Measurements from ENCODE around the gene TPRX2. TPM values are rescaled to one million over a fixed set of nuclear protein-coding genes. Genes with fewer than 3 reads are reported as not detected.

Gene TPRX2
- total RNA-seq, 1 experiment from 2014 or later: not detected

DNA sequence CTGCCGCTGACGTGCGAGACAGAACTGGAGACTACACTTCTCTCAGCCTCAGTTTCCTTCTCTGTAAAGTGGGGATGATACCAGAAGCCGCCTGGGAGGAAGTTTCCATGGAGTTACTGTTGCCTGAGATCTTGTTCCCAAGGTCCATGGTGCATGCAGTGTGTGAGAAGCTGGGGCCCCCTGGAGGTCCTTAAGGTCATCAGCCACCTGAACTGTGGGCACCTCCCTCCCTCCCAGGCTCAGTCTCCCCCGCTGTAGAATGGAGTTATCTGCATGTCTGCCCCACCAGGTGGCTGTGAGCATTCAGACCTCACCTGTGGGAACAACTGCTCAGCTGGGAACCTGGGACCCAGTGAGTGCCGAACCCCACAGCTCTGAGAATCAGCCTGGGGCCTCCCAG lies 34.6 kb upstream of the TPRX2 start:
- POLR2A ChIA-PET (ENCODE audit: unreplicated experiment): no interaction called here
- intact Hi-C loops (cut with micrococcal nuclease): no loop called here
- H3K4me1 ChIP-seq (ENCODE audit: insufficient read depth, low read length): no peaks in the 10 kb centered on the region
- no peaks in the 10 kb centered on the region for H3K79me2 ChIP-seq (ENCODE audit: low read length)
- no peak overlapping the region for H3K9ac ChIP-seq (ENCODE audit: low read length)
- H3K9me3 ChIP-seq (ENCODE audit: low read length): no peaks in the 10 kb centered on the region
- no peaks in the 10 kb centered on the region for H3F3A ChIP-seq (ENCODE audit: low read length, unreplicated experiment)
- no peak for TF ChIP-seq EZH2 (IDR thresholded peaks at IDR 0.05; ENCODE audit: low read length, unreplicated experiment)
- H3K27me3 ChIP-seq (ENCODE audit: low read length): peaks cover 7% of the 10 kb centered on the region; the same call in 1 of the 2 replicates
- CTCF ChIA-PET: no interaction called here
- DNase-seq (no peak), ATAC-seq (no peak)
- H2AFZ ChIP-seq (ENCODE audit: low read length): no peak overlapping the region
- H3K9me2 ChIP-seq (replicated peaks; ENCODE audit: low read length): no peaks in the 10 kb centered on the region
- no peaks in the 10 kb centered on the region for H3K36me3 ChIP-seq (ENCODE audit: low read depth, low read length)
- BruUV-seq (replicated peaks): no TSS peak
- no peak overlapping the region for H3K27ac ChIP-seq (ENCODE audit: low read length)
- H3K4me2 ChIP-seq (ENCODE audit: low read length): no peak overlapping the region
- no peak overlapping the region for H3K4me3 ChIP-seq (ENCODE audit: low read length)
- H4K20me1 ChIP-seq (ENCODE audit: low read length): no peaks in the 10 kb centered on the region

DNA sequence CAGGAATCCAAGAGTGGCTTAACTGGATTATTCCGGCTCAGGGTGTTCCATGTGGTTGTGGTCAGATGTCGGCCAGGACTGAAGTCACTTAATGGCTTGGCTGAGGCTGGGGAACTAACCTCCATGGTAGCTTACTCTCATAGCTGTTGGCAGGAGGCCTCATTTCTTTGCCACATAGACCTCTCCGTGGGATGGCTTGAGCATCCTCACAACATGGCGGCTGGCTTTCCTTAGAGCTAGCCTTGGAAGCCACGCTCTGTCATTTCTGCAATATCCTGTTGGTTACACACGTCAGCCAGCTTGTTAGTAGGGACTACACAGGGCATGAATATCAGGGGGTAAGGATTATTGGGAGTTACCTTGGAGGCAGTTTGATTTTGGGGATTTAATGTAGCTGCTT lies 32.2 kb upstream of the TPRX2 start:
- TF ChIP-seq EZH2 (IDR thresholded peaks at IDR 0.05; ENCODE audit: low read length, unreplicated experiment) (no peak), EZH2phosphoT487 (IDR thresholded peaks at IDR 0.05; ENCODE audit: borderline replicate concordance, low read length) (no peak)
- TF ChIP-seq, protein P1, sequence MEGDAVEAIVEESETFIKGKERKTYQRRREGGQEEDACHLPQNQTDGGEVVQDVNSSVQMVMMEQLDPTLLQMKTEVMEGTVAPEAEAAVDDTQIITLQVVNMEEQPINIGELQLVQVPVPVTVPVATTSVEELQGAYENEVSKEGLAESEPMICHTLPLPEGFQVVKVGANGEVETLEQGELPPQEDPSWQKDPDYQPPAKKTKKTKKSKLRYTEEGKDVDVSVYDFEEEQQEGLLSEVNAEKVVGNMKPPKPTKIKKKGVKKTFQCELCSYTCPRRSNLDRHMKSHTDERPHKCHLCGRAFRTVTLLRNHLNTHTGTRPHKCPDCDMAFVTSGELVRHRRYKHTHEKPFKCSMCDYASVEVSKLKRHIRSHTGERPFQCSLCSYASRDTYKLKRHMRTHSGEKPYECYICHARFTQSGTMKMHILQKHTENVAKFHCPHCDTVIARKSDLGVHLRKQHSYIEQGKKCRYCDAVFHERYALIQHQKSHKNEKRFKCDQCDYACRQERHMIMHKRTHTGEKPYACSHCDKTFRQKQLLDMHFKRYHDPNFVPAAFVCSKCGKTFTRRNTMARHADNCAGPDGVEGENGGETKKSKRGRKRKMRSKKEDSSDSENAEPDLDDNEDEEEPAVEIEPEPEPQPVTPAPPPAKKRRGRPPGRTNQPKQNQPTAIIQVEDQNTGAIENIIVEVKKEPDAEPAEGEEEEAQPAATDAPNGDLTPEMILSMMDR (conservative IDR thresholded peaks at IDR 0.05; ENCODE audit: low read depth, low read length): no peak
- Histone ChIP-seq H3K9ac (ENCODE audit: low read length) (no peak overlapping the region), H3F3A (ENCODE audit: low read length, unreplicated experiment) (no peaks in the 10 kb centered on the region), H3K9me3 (ENCODE audit: low read length) (no peaks in the 10 kb centered on the region), H3K36me3 (ENCODE audit: low read depth, low read length) (no peaks in the 10 kb centered on the region), H3K79me2 (ENCODE audit: low read length) (no peaks in the 10 kb centered on the region), H3K4me2 (ENCODE audit: low read length) (no peak overlapping the region), H3K27me3 (ENCODE audit: low read length) (no peaks in the 10 kb centered on the region), H4K20me1 (ENCODE audit: low read length) (no peaks in the 10 kb centered on the region), H3K4me1 (ENCODE audit: insufficient read depth, low read length) (no peaks in the 10 kb centered on the region), H2AFZ (ENCODE audit: low read length) (no peak overlapping the region), H3K4me3 (ENCODE audit: low read length) (no peak overlapping the region), H3K27ac (ENCODE audit: low read length) (no peak overlapping the region), H3K9me2 (replicated peaks; ENCODE audit: low read length) (no peaks in the 10 kb centered on the region)
- intact Hi-C loops (cut with micrococcal nuclease): no loop called here
- POLR2A ChIA-PET (ENCODE audit: unreplicated experiment): no interaction called here
- no peak for ATAC-seq
- CTCF ChIA-PET: no interaction called here
- no TSS peak for BruUV-seq (replicated peaks)
- no peak for DNase-seq

DNA sequence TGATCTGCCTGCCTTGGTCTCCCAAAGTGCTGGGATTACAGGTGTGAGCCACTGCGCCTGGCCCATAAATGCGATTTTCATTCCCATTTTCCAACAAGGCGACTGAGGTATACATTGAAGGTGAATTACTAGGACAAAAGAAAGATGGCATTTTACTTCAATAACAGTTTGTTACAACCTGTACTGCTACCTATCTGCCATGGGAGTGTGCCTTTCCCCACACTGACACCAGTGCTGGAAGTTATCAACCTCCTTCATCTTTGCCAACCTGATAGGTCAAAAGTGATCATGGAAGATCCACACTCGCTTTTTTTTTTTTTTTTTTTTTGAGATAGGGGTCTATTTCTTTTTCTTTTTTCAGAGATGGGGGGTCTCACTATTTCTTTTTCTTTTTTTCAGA lies 26.3 kb upstream of the TPRX2 start:
- Histone ChIP-seq H3K27ac (ENCODE audit: low read length) (no peak overlapping the region), H2AFZ (ENCODE audit: low read length) (no peak overlapping the region), H4K20me1 (ENCODE audit: low read length) (no peaks in the 10 kb centered on the region), H3K9me3 (ENCODE audit: low read length) (no peaks in the 10 kb centered on the region), H3K4me2 (ENCODE audit: low read length) (no peak overlapping the region), H3K27me3 (ENCODE audit: low read length) (no peaks in the 10 kb centered on the region), H3F3A (ENCODE audit: low read length, unreplicated experiment) (no peaks in the 10 kb centered on the region), H3K9me2 (replicated peaks; ENCODE audit: low read length) (no peaks in the 10 kb centered on the region), H3K79me2 (ENCODE audit: low read length) (no peaks in the 10 kb centered on the region), H3K4me1 (ENCODE audit: insufficient read depth, low read length) (no peaks in the 10 kb centered on the region), H3K36me3 (ENCODE audit: low read depth, low read length) (no peaks in the 10 kb centered on the region), H3K4me3 (ENCODE audit: low read length) (no peak overlapping the region), H3K9ac (ENCODE audit: low read length) (no peak overlapping the region)
- POLR2A ChIA-PET (ENCODE audit: unreplicated experiment): no interaction called here
- TF ChIP-seq EZH2 (IDR thresholded peaks at IDR 0.05; ENCODE audit: low read length, unreplicated experiment): no peak
- intact Hi-C loops (cut with micrococcal nuclease): no loop called here
- CTCF ChIA-PET: no interaction called here
- no TSS peak for BruUV-seq (replicated peaks)
- ATAC-seq (no peak), DNase-seq (no peak)

DNA sequence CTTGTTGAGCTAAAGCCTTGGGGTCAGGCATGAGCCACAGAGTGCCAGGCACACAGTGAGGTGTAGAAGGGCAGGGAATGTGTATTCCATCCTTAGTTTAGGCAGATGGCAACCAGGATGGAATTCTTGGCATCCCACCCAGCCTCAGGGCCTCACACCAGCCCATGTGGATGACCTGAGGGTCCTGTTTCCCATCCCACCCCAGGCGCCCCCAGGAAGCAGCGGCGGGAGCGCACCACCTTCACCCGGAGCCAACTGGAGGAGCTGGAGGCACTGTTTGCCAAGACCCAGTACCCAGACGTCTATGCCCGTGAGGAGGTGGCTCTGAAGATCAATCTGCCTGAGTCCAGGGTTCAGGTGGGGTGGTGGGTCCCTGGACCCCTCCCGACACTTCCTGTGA lies 23.0 kb upstream of the TPRX2 start:
- no peak for ATAC-seq

More for the DNA sequence above, 23.0 kb upstream of the TPRX2 start:
- Histone ChIP-seq H3K9me3 (ENCODE audit: low read length) (no peaks in the 10 kb centered on the region), H3K27ac (ENCODE audit: low read length) (no peak overlapping the region), H3K4me1 (ENCODE audit: insufficient read depth, low read length) (no peaks in the 10 kb centered on the region), H3K27me3 (ENCODE audit: low read length) (no peaks in the 10 kb centered on the region), H3K79me2 (ENCODE audit: low read length) (no peaks in the 10 kb centered on the region), H3K4me2 (ENCODE audit: low read length) (no peak overlapping the region), H3K9me2 (replicated peaks; ENCODE audit: low read length) (no peaks in the 10 kb centered on the region), H3K36me3 (ENCODE audit: low read depth, low read length) (no peaks in the 10 kb centered on the region), H3K4me3 (ENCODE audit: low read length) (no peak overlapping the region), H3K9ac (ENCODE audit: low read length) (no peak overlapping the region), H2AFZ (ENCODE audit: low read length) (no peak overlapping the region), H3F3A (ENCODE audit: low read length, unreplicated experiment) (no peaks in the 10 kb centered on the region), H4K20me1 (ENCODE audit: low read length) (no peaks in the 10 kb centered on the region)
- BruUV-seq (replicated peaks): no TSS peak
- intact Hi-C loops (cut with micrococcal nuclease): no loop called here
- POLR2A ChIA-PET (ENCODE audit: unreplicated experiment): no interaction called here
- CTCF ChIA-PET: no interaction called here
- no peak for TF ChIP-seq EZH2phosphoT487 (IDR thresholded peaks at IDR 0.05; ENCODE audit: borderline replicate concordance, low read length)
- no peak for TF ChIP-seq EZH2 (IDR thresholded peaks at IDR 0.05; ENCODE audit: low read length, unreplicated experiment)
- TF ChIP-seq, protein P1 (conservative IDR thresholded peaks at IDR 0.05; ENCODE audit: low read depth, low read length): no peak
- DNase-seq: no peak

Measured in PC-3 (cell line).